HG03139 (cell line): Measurements from ENCODE around the gene CIAO3.

ENCODE experiments used
- ATAC-seq: cut with Tn5 transposase; IDR thresholded peaks from one replicate; pipeline ENCODE4 v1.9.1; 2021; ENCODE audit not compliant: unreplicated experiment

Gene CIAO3

DNA sequence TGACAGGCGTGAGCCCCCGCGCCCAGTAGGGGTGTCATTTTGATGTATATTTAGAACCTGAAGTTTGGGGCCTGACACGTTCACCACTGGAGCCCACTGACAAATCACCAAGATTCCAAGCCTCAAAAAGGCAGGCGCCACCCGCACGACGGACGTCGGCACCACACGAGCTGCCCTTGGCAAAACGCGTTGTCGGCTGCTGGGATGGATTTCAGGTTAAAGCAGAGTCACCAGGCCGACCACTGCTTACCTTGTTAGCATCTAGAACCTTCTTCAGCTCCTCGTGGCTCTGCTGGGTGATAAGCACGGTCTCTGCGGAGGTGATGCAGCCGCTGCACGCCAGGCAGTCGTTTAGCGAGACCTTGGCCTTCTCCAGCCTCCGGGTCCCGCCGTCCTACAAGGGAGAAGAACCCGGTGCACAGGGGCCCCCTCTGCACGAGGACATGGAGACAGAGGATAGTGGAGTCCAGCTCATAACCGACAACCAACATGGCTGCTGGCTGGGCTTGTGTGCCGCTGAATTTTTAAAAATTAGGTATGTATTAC is 3.8 kb downstream of the CIAO3 start:
- no peak for ATAC-seq

- ATAC-seq = no peak
These were observed 4.8 kb downstream of the CIAO3 start for GRCh38 chr16:735982-736453.

GRCh38 chr16:734981-735881 is 5.6 kb downstream of the CIAO3 start:
- no peak for ATAC-seq

GRCh38 chr16:734208-734980 is 6.4 kb downstream of the CIAO3 start:
- ATAC-seq = no peak

- ATAC-seq = no peak
These were observed 7.2 kb downstream of the CIAO3 start for GRCh38 chr16:733382-734207.

DNA sequence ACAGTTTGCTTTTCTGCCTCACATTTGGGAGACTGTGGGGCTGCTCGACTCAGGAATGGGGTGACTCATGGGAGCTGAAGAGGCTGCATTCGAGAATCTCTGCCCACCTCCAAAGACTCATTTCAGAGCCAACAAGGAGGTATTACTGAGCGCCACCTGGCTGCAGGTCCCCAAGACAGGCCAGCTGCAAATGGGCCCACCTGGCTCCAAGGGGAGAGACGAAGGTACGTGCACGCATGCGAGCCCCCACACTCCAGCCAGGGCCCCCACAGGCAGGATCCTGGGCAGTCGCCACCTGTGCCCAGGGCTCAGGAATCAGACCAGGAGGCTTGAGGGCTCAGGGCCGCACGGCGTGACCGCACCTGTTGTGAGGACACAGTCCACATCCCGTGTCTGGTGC is 7.9 kb downstream of the CIAO3 start:
- ATAC-seq = no peak

GRCh38 chr16:732332-732731 is 8.5 kb downstream of the CIAO3 start:
- no peak for ATAC-seq

DNA sequence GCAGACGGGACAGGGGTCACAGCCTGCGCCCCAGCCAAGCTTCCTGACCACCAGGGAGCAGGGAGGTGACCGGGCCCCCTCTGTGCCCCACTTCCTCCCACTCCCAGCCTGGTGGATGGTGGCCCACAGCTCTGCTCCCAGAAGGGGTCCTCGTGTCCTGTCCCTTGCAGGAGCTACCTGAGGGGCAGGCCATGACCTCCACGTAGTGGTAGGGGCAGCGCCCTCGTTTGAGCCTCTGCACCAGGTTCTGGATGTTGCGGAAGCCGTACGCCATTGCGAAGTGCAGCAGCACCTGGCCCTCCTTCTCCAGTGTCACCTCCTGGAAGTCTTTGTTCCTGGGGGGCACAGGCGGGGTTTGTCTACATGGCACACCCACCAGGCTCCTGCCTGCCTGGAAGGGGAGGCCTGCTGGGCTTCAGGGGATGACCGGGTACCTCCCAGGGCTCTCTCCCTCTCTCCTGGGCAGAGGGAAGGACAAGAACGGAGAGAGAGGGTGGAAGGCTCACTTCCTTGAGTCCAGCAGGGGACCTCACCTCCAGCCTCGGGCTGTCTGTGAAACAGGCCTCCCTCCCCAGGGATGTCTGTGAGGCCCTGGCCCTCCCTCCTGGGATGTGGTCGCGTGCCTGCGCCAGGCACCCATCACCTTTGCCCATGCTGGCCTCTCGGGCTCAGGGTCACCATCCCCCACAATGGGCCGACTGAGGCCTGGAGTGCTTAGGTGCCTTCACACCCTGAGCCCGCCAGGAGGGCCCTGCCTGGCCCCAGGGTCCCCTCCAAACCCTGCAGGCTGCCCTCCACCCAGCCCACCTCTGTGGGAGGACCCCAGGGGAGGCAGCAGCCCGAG is 9.9 kb downstream of the CIAO3 start:
- ATAC-seq = no peak

DNA sequence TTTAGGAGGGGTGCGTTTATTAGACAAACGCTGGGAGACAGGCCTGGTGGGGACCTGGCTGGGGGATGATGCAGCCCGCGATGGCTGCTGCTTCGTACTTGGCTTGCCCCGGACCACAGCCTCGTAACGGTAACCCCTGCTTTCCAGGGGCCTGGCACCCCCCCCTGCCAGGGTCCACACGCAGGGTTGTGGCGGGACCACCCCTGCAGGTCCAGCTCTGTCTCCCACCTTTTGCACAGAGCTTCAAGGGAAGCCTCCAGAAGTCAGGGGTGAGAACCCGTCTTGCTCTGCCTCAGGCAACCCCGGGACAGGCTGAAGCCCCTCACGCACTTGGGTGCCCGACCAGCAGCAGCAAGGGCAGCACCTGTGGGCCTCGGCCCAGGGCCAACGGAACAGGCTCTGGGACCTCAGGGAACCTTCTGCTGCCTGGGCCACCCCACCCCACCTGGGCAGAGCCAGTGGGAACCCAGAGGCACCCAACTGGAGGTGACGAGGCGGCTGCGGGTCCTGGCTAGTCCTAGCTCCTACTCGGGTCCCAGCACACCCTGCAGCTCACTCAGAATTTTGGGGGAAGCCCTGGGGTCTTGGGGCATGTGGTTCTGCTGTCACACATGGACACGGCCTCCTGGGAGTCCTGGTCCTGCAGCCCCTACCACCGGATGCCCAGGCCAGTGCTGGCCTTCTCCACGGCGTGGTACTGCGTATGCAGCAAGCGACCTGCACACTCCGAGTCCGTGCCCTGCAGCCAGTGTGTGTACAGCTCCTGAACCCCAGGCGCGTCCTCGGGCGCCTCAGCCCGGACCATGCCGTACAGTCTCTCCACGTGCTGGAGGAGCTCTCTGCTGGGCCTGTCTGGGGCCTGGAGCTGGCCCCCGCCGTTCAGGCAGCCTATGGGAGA is 10.8 kb downstream of the CIAO3 start:
- ATAC-seq = no peak

- no peak for ATAC-seq
These were observed 11.7 kb downstream of the CIAO3 start for GRCh38 chr16:728890-729744.

DNA sequence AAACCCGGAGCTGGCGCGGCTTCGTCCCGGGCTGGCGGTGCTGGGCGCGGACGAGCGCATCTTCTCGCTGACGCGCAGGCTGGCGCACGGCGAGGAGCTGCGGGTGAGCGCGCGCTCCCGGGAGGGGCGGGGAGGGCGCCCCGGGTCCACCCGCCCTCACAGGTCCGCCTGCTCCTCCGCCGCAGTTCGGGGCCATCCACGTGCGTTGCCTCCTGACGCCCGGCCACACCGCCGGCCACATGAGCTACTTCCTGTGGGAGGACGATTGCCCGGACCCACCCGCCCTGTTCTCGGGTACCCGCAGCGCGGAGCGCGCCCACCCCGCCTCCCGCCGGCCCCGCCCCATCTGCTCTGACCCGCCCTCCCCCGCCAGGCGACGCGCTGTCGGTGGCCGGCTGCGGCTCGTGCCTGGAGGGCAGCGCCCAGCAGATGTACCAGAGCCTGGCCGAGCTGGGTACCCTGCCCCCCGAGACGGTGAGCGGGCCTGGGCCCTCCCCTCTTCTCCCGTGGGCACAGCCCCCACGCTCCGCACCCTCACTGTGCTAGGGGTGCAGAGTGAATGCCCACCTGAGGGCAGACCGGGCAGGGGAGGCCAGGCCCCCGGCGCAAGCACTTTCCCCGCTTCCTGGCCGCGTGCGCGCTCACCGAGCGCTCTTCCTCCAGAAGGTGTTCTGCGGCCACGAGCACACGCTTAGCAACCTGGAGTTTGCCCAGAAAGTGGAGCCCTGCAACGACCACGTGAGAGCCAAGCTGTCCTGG is 12.5 kb downstream of the CIAO3 start:
- ATAC-seq = no peak

DNA sequence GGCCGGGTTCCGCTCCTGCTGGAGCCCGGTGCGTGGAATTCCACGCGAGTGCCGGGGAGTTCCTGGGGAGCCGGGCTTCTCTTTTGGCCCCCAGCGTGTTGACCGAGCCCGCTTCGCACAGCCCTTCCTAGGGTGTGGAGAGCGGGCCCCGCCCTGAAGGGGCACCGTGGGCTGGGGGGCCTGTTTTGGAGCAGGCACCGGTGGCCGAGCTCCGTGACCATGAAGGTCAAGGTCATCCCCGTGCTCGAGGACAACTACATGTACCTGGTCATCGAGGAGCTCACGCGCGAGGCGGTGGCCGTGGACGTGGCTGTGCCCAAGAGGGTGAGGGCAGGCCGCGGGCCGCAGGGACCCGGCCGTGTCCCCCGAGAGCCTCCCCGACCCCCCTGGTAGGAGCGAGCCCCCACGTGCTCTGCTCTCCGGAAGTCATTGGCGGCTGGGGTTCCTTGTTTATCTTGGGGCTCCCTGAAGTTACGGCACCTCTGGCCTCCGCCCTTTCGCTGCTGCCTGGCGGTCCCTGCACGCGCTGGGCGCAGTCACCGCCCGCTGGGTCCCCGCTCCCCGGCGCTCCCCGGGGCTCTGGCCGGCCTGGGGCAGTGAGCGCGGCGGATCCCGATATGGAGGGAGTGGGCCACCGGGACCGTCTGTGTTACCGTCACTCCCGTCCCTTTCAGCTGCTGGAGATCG is 13.4 kb downstream of the CIAO3 start:
- no peak for ATAC-seq

GRCh38 chr16:726438-727290 is 14.1 kb downstream of the CIAO3 start, which contains the start of the genes CCDC78 and HAGHL:
CCDC78 (minus strand) TSS chr16:726443; CDS start chr16:726367, 76 bp downstream.
HAGHL (plus strand) TSS chr16:727106; CDS start chr16:727510, 404 bp downstream.
- ATAC-seq = no peak

DNA sequence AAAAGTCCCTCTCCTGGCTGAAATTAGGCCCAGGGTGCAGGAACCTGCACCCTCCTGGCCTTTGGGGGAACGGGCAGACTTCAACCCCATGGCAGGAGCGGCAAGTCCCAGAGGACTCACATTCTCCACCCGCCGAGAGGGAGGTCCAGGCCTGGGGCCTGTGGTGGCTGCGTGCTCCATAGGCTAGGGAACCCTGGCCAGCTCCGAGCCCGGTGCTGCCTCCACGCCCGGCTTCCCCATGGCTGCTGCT is 14.7 kb downstream of the CIAO3 start:
- no peak for ATAC-seq

- ATAC-seq = no peak
These were observed 15.2 kb downstream of the CIAO3 start for GRCh38 chr16:725463-726187.
